HepG2 (cell line): ENCODE measurements around the gene GANC. TPM values are rescaled to one million over a fixed set of nuclear protein-coding genes. Genes with fewer than 3 reads are reported as not detected.

Experiments
- ATAC-seq: fragments of 200-7000 bp; cut with Tn5 transposase; 3 replicates; pipeline ENCODE4 v1.9.1; 2020; ENCODE audit warnings: mild to moderate bottlenecking, moderate library complexity
- BruUV-seq: library from RNA; stranded (reverse); fragments of 400-500 nt; replicated peaks from 2 replicates; lab custom pipeline; 2021; lab: Mats Ljungman, UMichigan
- CTCF ChIA-PET: fragments of 300-600 bp; formaldehyde crosslinking; extraction: SDS; loops from one replicate; lab custom pipeline; 2021; ENCODE audit warnings: low total read pairs, inconsistent platforms, low intra/inter-chr PET ratio; lab: Yijun Ruan, JAX
- POLR2A ChIA-PET: fragments of 350-600 bp; sonication (Branson Sonifier 250); formaldehyde crosslinking; loops from one replicate; lab custom pipeline; 2020; ENCODE audit warnings: antibody characterized with exemption, inconsistent platforms; lab: Yijun Ruan, JAX
- DNase-seq: peaks from one replicate; pipeline ENCODE4 v3.0.0-alpha.2; 2015; ENCODE audit warnings: low spot score
- FAIRE-seq: peaks from 3 replicates; lab custom pipeline; 2011; peaks lifted over from hg19 to GRCh38; lab: Jason Lieb, UNC
- H2AFZ ChIP-seq: one replicate; pipeline ENCODE4 v1.6.1; 2011; ENCODE audit warnings: low read length, inconsistent platforms
- H3K27ac ChIP-seq: fragments of 300-600 bp; 3 replicates; pipeline ENCODE4 v1.8.0; 2011; ENCODE audit warnings: mixed run types, mild to moderate bottlenecking, mixed read lengths, low read length, inconsistent platforms; ENCODE audit not compliant: insufficient read depth; ENCODE audit errors: extremely low read length
- H3K27me3 ChIP-seq, 2 experiments: fragments of 200-600 bp in 1 of 2; 2 replicates in 1 of 2; 3 replicates in 1 of 2; pipeline versions ENCODE4 v1.6.0 to v1.8.0; 2011; ENCODE audit warnings: low read length in 2 of 2, mild to moderate bottlenecking in 2 of 2, moderate library complexity in 2 of 2, inconsistent platforms in 1 of 2; ENCODE audit not compliant: insufficient read depth in 2 of 2, control insufficient read depth in 1 of 2
- H3K36me3 ChIP-seq, 2 experiments: fragments of 200-600 bp in 1 of 2; replicated peaks in 1 of 2; 2 replicates in 1 of 2; 3 replicates in 1 of 2; pipeline versions ENCODE4 v1.5.1 to v1.8.0; 2011; ENCODE audit warnings: low read length in 2 of 2, inconsistent platforms in 1 of 2; ENCODE audit not compliant: insufficient read depth in 2 of 2, control insufficient read depth in 1 of 2
- H3K4me1 ChIP-seq: 2 replicates; pipeline ENCODE4 v1.5.1; 2012; ENCODE audit warnings: low read length, inconsistent platforms; ENCODE audit not compliant: insufficient read depth
- H3K4me2 ChIP-seq: 2 replicates; pipeline ENCODE4 v1.6.0; 2011; ENCODE audit warnings: low read depth, low read length, inconsistent platforms
- H3K4me3 ChIP-seq, 3 experiments: fragments of 200-600 bp in 1 of 3; sonication (generic), shearing (Covaris generic) in 1 of 3; replicated peaks in 1 of 3; 2 replicates each; pipeline ENCODE4 v1.5.1; 2011 to 2016; ENCODE audit warnings: low read length in 3 of 3, inconsistent platforms in 2 of 3, low read depth in 2 of 3, mild to moderate bottlenecking in 2 of 3, control low read depth in 1 of 3, mixed read lengths in 1 of 3; ENCODE audit not compliant: insufficient read depth in 1 of 3
- H3K79me2 ChIP-seq: one replicate; pipeline ENCODE4 v1.6.1; 2011; ENCODE audit warnings: low read length, inconsistent platforms; ENCODE audit not compliant: insufficient read depth
- H3K9ac ChIP-seq: 2 replicates; pipeline ENCODE4 v1.6.0; 2011; ENCODE audit warnings: mild to moderate bottlenecking, low read depth, low read length, inconsistent platforms; ENCODE audit not compliant: insufficient read depth
- H3K9me3 ChIP-seq: 2 replicates; pipeline ENCODE4 v1.5.1; 2012; ENCODE audit warnings: mild to moderate bottlenecking, low read length
- H4K20me1 ChIP-seq: 2 replicates; pipeline ENCODE4 v1.6.0; 2011; ENCODE audit warnings: inconsistent platforms, mild to moderate bottlenecking, low read length, moderate library complexity; ENCODE audit not compliant: insufficient read depth
- CC2D1A ChIP-seq: sonication (generic); formaldehyde crosslinking; IDR thresholded peaks from 2 replicates; pipeline ENCODE4 v1.8.1; 2023; ENCODE audit warnings: mild to moderate bottlenecking, missing genetic modification reagents
- CENPX ChIP-seq: sonication (generic); formaldehyde crosslinking; IDR thresholded peaks from 2 replicates; pipeline ENCODE4 v1.9.0; 2021; ENCODE audit warnings: mild to moderate bottlenecking, missing genetic modification reagents, moderate library complexity
- ETS1 ChIP-seq: sonication (generic); formaldehyde crosslinking; IDR thresholded peaks from 2 replicates; pipeline ENCODE4 v1.4.0; 2020; ENCODE audit warnings: missing genetic modification reagents
- FOSL2 ChIP-seq: sonication (generic); formaldehyde crosslinking; IDR thresholded peaks from 2 replicates; pipeline ENCODE4 v1.4.0; 2020; ENCODE audit warnings: missing genetic modification reagents
- GATAD1 ChIP-seq: IDR thresholded peaks from 2 replicates; pipeline ENCODE4 v1.6.1; 2016; ENCODE audit warnings: missing genetic modification reagents, missing compliant biosample characterization
- MNT ChIP-seq: fragments of 450-650 bp; IDR thresholded peaks from 2 replicates; pipeline ENCODE4 v1.6.1; 2016
- MTF2 ChIP-seq: sonication (generic); formaldehyde crosslinking; IDR thresholded peaks from 2 replicates; pipeline ENCODE4 v1.5.0; 2020; ENCODE audit warnings: missing genetic modification reagents, borderline replicate concordance
- NFKB2 ChIP-seq: sonication (generic); formaldehyde crosslinking; IDR thresholded peaks from 2 replicates; pipeline ENCODE4 v1.4.0; 2020; ENCODE audit warnings: missing genetic modification reagents, borderline replicate concordance
- RFX1 ChIP-seq: fragments of 450-650 bp; IDR thresholded peaks from 2 replicates; pipeline ENCODE4 v1.6.1; 2017
- SALL2 ChIP-seq: sonication (generic); formaldehyde crosslinking; IDR thresholded peaks from 2 replicates; pipeline ENCODE4 v1.8.1; 2023; ENCODE audit warnings: mild to moderate bottlenecking, missing genetic modification reagents, inconsistent platforms
- THAP11 ChIP-seq: IDR thresholded peaks from 2 replicates; pipeline ENCODE4 v1.6.1; 2016; ENCODE audit warnings: missing biosample characterization, missing genetic modification reagents
- THAP8 ChIP-seq: sonication (generic); formaldehyde crosslinking; IDR thresholded peaks from 2 replicates; pipeline ENCODE4 v1.5.1; 2020; ENCODE audit warnings: missing genetic modification reagents, mild to moderate bottlenecking, borderline replicate concordance
- ZBTB14 ChIP-seq: sonication (generic); formaldehyde crosslinking; IDR thresholded peaks from 2 replicates; pipeline ENCODE4 v1.4.0; 2020; ENCODE audit warnings: missing genetic modification reagents
- ZMYM4 ChIP-seq: sonication (generic); formaldehyde crosslinking; IDR thresholded peaks from 2 replicates; pipeline ENCODE4 v1.8.1; 2023; ENCODE audit warnings: mild to moderate bottlenecking, missing genetic modification reagents
- ZNF576 ChIP-seq: sonication (generic); formaldehyde crosslinking; IDR thresholded peaks from 2 replicates; pipeline ENCODE4 v1.4.0; 2020; ENCODE audit warnings: mild to moderate bottlenecking, missing genetic modification reagents
- ZNF776 ChIP-seq: sonication (generic); formaldehyde crosslinking; IDR thresholded peaks from 2 replicates; pipeline ENCODE4 v1.4.0; 2020; ENCODE audit warnings: mild to moderate bottlenecking, missing genetic modification reagents
- WGBS: methylation state at CpG from one replicate; pipeline ENCODE4 v1.1.6; 2017; ENCODE audit warnings: low lambda C conversion rate; 5-methylcytosine and 5-hydroxymethylcytosine counted together
- in situ Hi-C: cut with HindIII; loops from 2 replicates; pipeline ENCODE4 v1.10.0; 2017; ENCODE audit warnings: low pct_unique_long_range_greater_than_20kb; ENCODE audit not compliant: extremely low pct_ligation_motif_present
- intact Hi-C: fragments of 100-400 bp; cut with micrococcal nuclease; formaldehyde crosslinking; loops from one replicate; pipeline ENCODE4 v1.10.0; 2022; ENCODE audit not compliant: unreplicated experiment
- polyA plus RNA-seq, 8 experiments: library from polyadenylated mRNA; depleted of rRNA in 3 of 8; stranded (reverse) in 7 of 8; unstranded in 1 of 8; fragments of >200 nt; fragmentation: Illumina TruSeq in 4 of 8; extraction: Trizol in 4 of 8; gene quantifications; 2 replicates each; pipeline versions ENCODE4 v1.2.1 to v1.2.3, GENCODE V29; 2011 to 2016; ENCODE audit warnings: low read depth in 4 of 8, missing spikeins in 1 of 8, mixed read lengths in 1 of 8; ENCODE audit not compliant: insufficient read depth in 1 of 8
- total RNA-seq, 5 experiments: library from RNA; depleted of rRNA; stranded (reverse); fragments of >200 nt; fragmentation: Illumina TruSeq; extraction: Trizol; gene quantifications; 2 replicates each; pipeline ENCODE4 v1.2.3, GENCODE V29; 2016; ENCODE audit warnings: low read depth in 1 of 5

GANC gene
- total and polyA plus RNA-seq, 2 of the 13 experiments (the other 11 are each of a cell fraction or from before 2014, with no cell fraction given) = 17.0 to 21.0 TPM

- CTCF ChIA-PET = no interaction called here
- TF ChIP-seq ZBTB14 (CRISPR knock-in tag) = no peak
- no peak for TF ChIP-seq MNT
- TF ChIP-seq FOSL2 (CRISPR knock-in tag) = no peak
- TF ChIP-seq MTF2 = no peak
- no peak for TF ChIP-seq NFKB2
- TF ChIP-seq ETS1 (CRISPR knock-in tag) = no peak
- no peak for TF ChIP-seq ZMYM4
- TF ChIP-seq CENPX (CRISPR knock-in tag) = no peak
- no peak for TF ChIP-seq THAP11 (CRISPR knock-in tag)
- no peak for TF ChIP-seq GATAD1 (CRISPR knock-in tag)
- no peak for TF ChIP-seq THAP8 (CRISPR knock-in tag)
- TF ChIP-seq ZNF576 (CRISPR knock-in tag) = no peak
- no peak for TF ChIP-seq ZNF776
- no peak for TF ChIP-seq CC2D1A (CRISPR knock-in tag)
- TF ChIP-seq RFX1 = no peak
- TF ChIP-seq SALL2 = no peak
- intact Hi-C loops = no loop called here
- Histone ChIP-seq H4K20me1 (no peaks in the 10 kb centered on the region), H3K4me1 (no peaks in the 10 kb centered on the region), H3K4me2 (no peak overlapping the region), H2AFZ (no peak overlapping the region), H3K79me2 (no peaks in the 10 kb centered on the region), H3K36me3 (peaks cover 0 to 5% of the 10 kb centered on the region in 2 experiments; a peak in 2 of 5 replicates), H3K9ac (no peak overlapping the region), H3K4me3 (no peak overlapping the region), H3K9me3 (no peaks in the 10 kb centered on the region), H3K27me3 (no peaks in the 10 kb centered on the region), H3K27ac (no peak overlapping the region)
- FAIRE-seq (no peak), ATAC-seq (no peak), DNase-seq (no peak)
- POLR2A ChIA-PET = no interaction called here
- BruUV-seq = no TSS peak
- in situ Hi-C loops = no loop called here
- 71% methylated on average over 1 of the region's 1 CpG for WGBS
These were observed 33.7 kb downstream of the GANC start for GRCh38 chr15:42306681-42307080.
